MM.1S (cell line): Measurements from ENCODE around the gene PIGBOS1.
A peak's percentile ranks its signal among the peaks of the same experiment; 100 is the strongest.

Source experiments
- DNase-seq: peaks from one replicate; pipeline ENCODE4 v3.0.0-alpha.2; 2015
- H2AFZ ChIP-seq: fragments of 300-600 bp; sonication (generic); 2 replicates; pipeline ENCODE4 v1.6.0; 2016; ENCODE audit warnings: antibody characterized with exemption, low read length
- H3F3A ChIP-seq: fragments of 300-600 bp; sonication (generic); 2 replicates; pipeline ENCODE4 v1.6.1; 2016; ENCODE audit warnings: mild to moderate bottlenecking, antibody characterized with exemption, low read length, moderate library complexity, mixed read lengths; ENCODE audit not compliant: insufficient read depth
- H3K27ac ChIP-seq: fragments of 300-600 bp; sonication (generic); 2 replicates; pipeline ENCODE4 v1.5.1; 2016; ENCODE audit warnings: mild to moderate bottlenecking, low read length
- H3K27me3 ChIP-seq: fragments of 300-600 bp; sonication (generic); replicated peaks from 2 replicates; pipeline ENCODE4 v1.6.0; 2016; ENCODE audit warnings: low read length; ENCODE audit not compliant: insufficient read depth
- H3K36me3 ChIP-seq: fragments of 300-600 bp; sonication (generic); replicated peaks from 2 replicates; pipeline ENCODE4 v1.6.1; 2016; ENCODE audit warnings: mild to moderate bottlenecking, low read length, mixed read lengths; ENCODE audit not compliant: insufficient read depth
- H3K4me1 ChIP-seq: fragments of 300-600 bp; sonication (generic); 2 replicates; pipeline ENCODE4 v1.6.1; 2016; ENCODE audit warnings: low read length, mixed read lengths
- H3K4me2 ChIP-seq: fragments of 300-600 bp; sonication (generic); 2 replicates; pipeline ENCODE4 v1.6.0; 2016; ENCODE audit warnings: low read depth, low read length
- H3K4me3 ChIP-seq: fragments of 300-600 bp; sonication (generic); 2 replicates; pipeline ENCODE4 v1.5.1; 2016; ENCODE audit warnings: low read length, mixed read lengths
- H3K79me2 ChIP-seq: fragments of 300-600 bp; sonication (generic); 2 replicates; pipeline ENCODE4 v1.6.1; 2016; ENCODE audit warnings: mixed run types, low read length, mixed read lengths
- H3K9ac ChIP-seq: fragments of 300-600 bp; sonication (generic); 2 replicates; pipeline ENCODE4 v1.6.1; 2016; ENCODE audit warnings: low read length, mixed read lengths
- H3K9me2 ChIP-seq: fragments of 300-600 bp; sonication (generic); replicated peaks from 2 replicates; pipeline ENCODE4 v1.6.1; 2016; ENCODE audit warnings: mild to moderate bottlenecking, low read length, mixed read lengths; ENCODE audit not compliant: insufficient read depth
- H3K9me3 ChIP-seq: fragments of 300-600 bp; sonication (generic); replicated peaks from 2 replicates; pipeline ENCODE4 v1.6.1; 2016; ENCODE audit warnings: mild to moderate bottlenecking, low read length, mixed read lengths; ENCODE audit not compliant: insufficient read depth
- H4K20me1 ChIP-seq: fragments of 300-600 bp; sonication (generic); 2 replicates; pipeline ENCODE4 v1.6.1; 2016; ENCODE audit warnings: mild to moderate bottlenecking, low read length, moderate library complexity, mixed read lengths; ENCODE audit not compliant: insufficient read depth
- CTCF ChIP-seq: fragments of 300-600 bp; sonication (generic); IDR thresholded peaks from 2 replicates; pipeline ENCODE4 v1.5.1; 2016; ENCODE audit warnings: antibody characterized with exemption, low read length, mixed read lengths
- EZH2 ChIP-seq: fragments of 300-600 bp; sonication (generic); optimal IDR thresholded peaks from 2 replicates; pipeline ENCODE3; 2017; ENCODE audit warnings: low read depth, mild to moderate bottlenecking, antibody characterized with exemption, low read length, mixed read lengths
- EZH2phosphoT487 ChIP-seq: fragments of 300-600 bp; sonication (generic); IDR thresholded peaks from 2 replicates; pipeline ENCODE4 v1.6.1; 2018; ENCODE audit warnings: antibody characterized with exemption, low read length

Gene PIGBOS1

GRCh38 chr15:55322467-55322866, 3.5 kb upstream of the PIGBOS1 start:
- Histone ChIP-seq H4K20me1 (no peaks in the 10 kb centered on the region), H3K9me2 (no peaks in the 10 kb centered on the region), H3K79me2 (peaks cover 32% of the 10 kb centered on the region), H3K4me1 (peaks cover 3% of the 10 kb centered on the region; the same call in 1 of the 2 replicates), H3K9me3 (no peaks in the 10 kb centered on the region), H3K4me3 (no peak overlapping the region), H3K27ac (no peak overlapping the region), H3K4me2 (no peak overlapping the region), H2AFZ (no peak overlapping the region), H3K9ac (no peak overlapping the region), H3K27me3 (no peaks in the 10 kb centered on the region), H3K36me3 (no peaks in the 10 kb centered on the region), H3F3A (peaks cover 16% of the 10 kb centered on the region; the same call in 1 of the 2 replicates)
- TF ChIP-seq CTCF (no peak), EZH2 (no peak), EZH2phosphoT487 (no peak)
- DNase-seq = no peak

GRCh38 chr15:55320963-55321362, 2.0 kb upstream of the PIGBOS1 start:
- peaks cover 3% of the 10 kb centered on the region; the same call in 1 of the 2 replicates for H3K4me1 ChIP-seq
- H3K36me3 ChIP-seq = no peaks in the 10 kb centered on the region
- H3K9ac ChIP-seq = no peak overlapping the region
- H3K9me3 ChIP-seq = no peaks in the 10 kb centered on the region
- no peaks in the 10 kb centered on the region for H4K20me1 ChIP-seq
- H3F3A ChIP-seq = peaks cover 16% of the 10 kb centered on the region; the same call in 1 of the 2 replicates
- no peaks in the 10 kb centered on the region for H3K27me3 ChIP-seq
- DNase-seq = no peak
- H3K4me2 ChIP-seq = no peak overlapping the region
- H2AFZ ChIP-seq = no peak overlapping the region
- peaks cover 39% of the 10 kb centered on the region for H3K79me2 ChIP-seq
- H3K27ac ChIP-seq = no peak overlapping the region
- H3K9me2 ChIP-seq = no peaks in the 10 kb centered on the region
- H3K4me3 ChIP-seq = no peak overlapping the region
- TF ChIP-seq CTCF = no peak
- TF ChIP-seq EZH2phosphoT487 = no peak
- TF ChIP-seq EZH2 = no peak

- peak overlapping the region; percentile 80 for H3K4me2 ChIP-seq
- DNase-seq = no peak
- peaks cover 39% of the 10 kb centered on the region for H3K79me2 ChIP-seq
- TF ChIP-seq CTCF (no peak), EZH2phosphoT487 (no peak), EZH2 (no peak)
- no peaks in the 10 kb centered on the region for H4K20me1 ChIP-seq
- no peaks in the 10 kb centered on the region for H3K9me3 ChIP-seq
- peak overlapping the region; percentile 74 for H3K4me3 ChIP-seq
- H2AFZ ChIP-seq = peak overlapping the region; percentile 55; the same call in 1 of the 2 replicates
- H3K9ac ChIP-seq = peak overlapping the region; percentile 83; the same call in 1 of the 2 replicates
- peaks cover 3% of the 10 kb centered on the region; the same call in 1 of the 2 replicates for H3K4me1 ChIP-seq
- no peaks in the 10 kb centered on the region for H3K36me3 ChIP-seq
- H3F3A ChIP-seq = peaks cover 16% of the 10 kb centered on the region; the same call in 1 of the 2 replicates
- peak overlapping the region; percentile 19; the same call in 1 of the 2 replicates for H3K27ac ChIP-seq
- no peaks in the 10 kb centered on the region for H3K27me3 ChIP-seq
- no peaks in the 10 kb centered on the region for H3K9me2 ChIP-seq
Measured at GRCh38 chr15:55320238-55320550, 1.3 kb upstream of the PIGBOS1 start.
